Gastroesophageal sphincter (tissue), 4 donors: ENCODE data around the gene RNF123. TPM values are rescaled to one million over a fixed set of nuclear protein-coding genes. Genes with fewer than 3 reads are reported as not detected.

ENCODE experiments used
- ATAC-seq: fragments of 150-250 bp; one replicate; pipeline ENCODE4 v1.9.1; 2016; ENCODE audit warnings: mild to moderate bottlenecking, moderate library complexity
- H3K27ac ChIP-seq, 4 donors: fragments of 200-600 bp; sonication (generic) in 3 of 4; 1 replicate in 3 of 4; 2 replicates in 1 of 4; pipeline ENCODE4 v1.5.1; 2016 to 2019
- H3K27me3 ChIP-seq: fragments of 200-600 bp; sonication (generic); one replicate; pipeline ENCODE4 v1.5.1; 2019
- H3K36me3 ChIP-seq, 2 donors: fragments of 200-600 bp; sonication (generic); one replicate each; pipeline ENCODE4 v1.5.1; 2019; ENCODE audit warnings: control low read depth in 1 of 2
- H3K4me1 ChIP-seq, 3 donors: fragments of 200-600 bp; sonication (generic); 1 replicate in 2 of 3; 2 replicates in 1 of 3; pipeline ENCODE4 v1.5.1; 2016 to 2019; ENCODE audit warnings: control low read depth in 2 of 3
- H3K4me3 ChIP-seq, 2 donors: fragments of 200-600 bp; sonication (generic); one replicate each; pipeline ENCODE4 v1.5.1; 2019; ENCODE audit warnings: mild to moderate bottlenecking in 1 of 2, moderate library complexity in 1 of 2
- H3K9me3 ChIP-seq, 3 donors: fragments of 200-600 bp; sonication (generic); one replicate each; pipeline ENCODE4 v1.5.1; 2017 to 2019; ENCODE audit warnings: control low read depth in 2 of 3
- CTCF ChIP-seq, 4 experiments: fragments of 200-600 bp in 2 of 4; fragments of 450-650 bp in 2 of 4; sonication (generic) in 1 of 4; IDR thresholded peaks; one replicate each; pipeline ENCODE4 v1.5.1; 2017 to 2019; ENCODE audit warnings: antibody characterized with exemption in 4 of 4, mild to moderate bottlenecking in 2 of 4, moderate library complexity in 2 of 4
- EP300 ChIP-seq: sonication (generic); formaldehyde crosslinking; IDR thresholded peaks from one replicate; pipeline ENCODE4 v1.6.1; 2017; ENCODE audit warnings: antibody characterized with exemption, mild to moderate bottlenecking
- POLR2A ChIP-seq, 2 donors: fragments of 450-650 bp; IDR thresholded peaks; one replicate each; pipeline ENCODE4 v1.6.1; 2017; ENCODE audit warnings: antibody characterized with exemption in 2 of 2, mild to moderate bottlenecking in 2 of 2, moderate library complexity in 1 of 2
- POLR2AphosphoS5 ChIP-seq: sonication (generic); formaldehyde crosslinking; IDR thresholded peaks from one replicate; pipeline ENCODE4 v1.6.1; 2017; ENCODE audit warnings: antibody characterized with exemption
- WGBS, 2 donors: methylation state at CpG; one replicate each; pipeline ENCODE4 v1.1.5; 2018; ENCODE audit warnings: low coverage in 1 of 2; 5-methylcytosine and 5-hydroxymethylcytosine counted together
- total RNA-seq, 4 donors: library from RNA; depleted of rRNA; stranded (reverse); fragments of >200 nt; gene quantifications; one replicate each; pipeline ENCODE4 v1.1.0, GENCODE V29; 2016

Gene RNF123
- total RNA-seq, 4 donors from 2014 or later, result 18.5 to 31.2 (median 21.8) TPM

GRCh38 chr3:49707113-49707480 lies 17.7 kb downstream of the RNF123 start:
- no peak for ATAC-seq
- no peak for TF ChIP-seq EP300
- TF ChIP-seq CTCF (IDR thresholded peaks at IDR 0.05), result no peak
- TF ChIP-seq POLR2AphosphoS5, result no peak
- no peak for TF ChIP-seq POLR2A (IDR thresholded peaks at IDR 0.05)
- peaks cover 0 to 81% of the 10 kb centered on the region in 2 donors for H3K36me3 ChIP-seq

GRCh38 chr3:49709852-49710251 lies 20.5 kb downstream of the RNF123 start:
- 94 to 98% methylated on average over 7 to 8 of the region's 8 CpGs for WGBS, 2 donors

More at GRCh38 chr3:49707113-49707480, 17.7 kb downstream of the RNF123 start:
- H3K27ac ChIP-seq, result no peak overlapping the region
- 59% methylated on average over 4 of the region's 4 CpGs; no CpG with 5 or more reads in 1 of the 2 donors for WGBS, 2 donors
- H3K27me3 ChIP-seq, result no peaks in the 10 kb centered on the region
- no peak overlapping the region for H3K4me3 ChIP-seq
- no peaks in the 10 kb centered on the region for H3K9me3 ChIP-seq
- H3K4me1 ChIP-seq, result peaks cover 0 to 6% (median 0%) of the 10 kb centered on the region in 3 donors

DNA sequence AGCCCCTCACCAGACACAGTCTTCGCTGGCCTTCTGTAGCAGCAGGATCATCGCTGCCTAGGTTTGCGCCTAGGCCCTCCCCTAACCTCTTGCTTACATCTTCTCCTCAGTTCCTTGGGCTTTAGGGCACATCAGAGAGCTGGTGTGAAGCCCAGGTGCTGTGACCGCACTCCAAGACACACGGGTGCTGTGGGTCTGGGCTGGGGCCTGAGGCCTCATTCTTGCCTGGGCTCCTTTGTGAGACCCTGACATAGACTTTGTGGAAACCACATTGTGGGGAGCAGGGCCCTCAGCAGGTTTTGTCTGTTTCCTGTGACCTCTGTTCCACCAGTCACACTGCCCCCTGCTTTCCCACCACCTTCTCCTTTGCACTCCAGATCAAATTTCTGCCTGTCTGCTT lies 22.1 kb downstream of the RNF123 start:
- H3K27ac ChIP-seq, result no peak overlapping the region
- H3K4me3 ChIP-seq, result no peak overlapping the region
- H3K4me1 ChIP-seq, result no peaks in the 10 kb centered on the region
- peaks cover 0 to 81% of the 10 kb centered on the region in 2 donors for H3K36me3 ChIP-seq
- no peak for TF ChIP-seq CTCF (IDR thresholded peaks at IDR 0.05)
- no peak for ATAC-seq
- WGBS, 2 donors, result 100% methylated on average over 2 of the region's 5 CpGs; no CpG with 5 or more reads in 1 of the 2 donors
- no peaks in the 10 kb centered on the region for H3K9me3 ChIP-seq
- no peaks in the 10 kb centered on the region for H3K27me3 ChIP-seq

More at GRCh38 chr3:49709852-49710251, 20.5 kb downstream of the RNF123 start:
- Histone ChIP-seq H3K4me1 (no peaks in the 10 kb centered on the region), H3K9me3 (no peaks in the 10 kb centered on the region), H3K27me3 (no peaks in the 10 kb centered on the region), H3K4me3 (no peak overlapping the region), H3K36me3 (peaks cover 0 to 81% of the 10 kb centered on the region in 2 donors), H3K27ac (no peak overlapping the region)
- no peak for ATAC-seq
- TF ChIP-seq POLR2A (IDR thresholded peaks at IDR 0.05), result no peak

DNA sequence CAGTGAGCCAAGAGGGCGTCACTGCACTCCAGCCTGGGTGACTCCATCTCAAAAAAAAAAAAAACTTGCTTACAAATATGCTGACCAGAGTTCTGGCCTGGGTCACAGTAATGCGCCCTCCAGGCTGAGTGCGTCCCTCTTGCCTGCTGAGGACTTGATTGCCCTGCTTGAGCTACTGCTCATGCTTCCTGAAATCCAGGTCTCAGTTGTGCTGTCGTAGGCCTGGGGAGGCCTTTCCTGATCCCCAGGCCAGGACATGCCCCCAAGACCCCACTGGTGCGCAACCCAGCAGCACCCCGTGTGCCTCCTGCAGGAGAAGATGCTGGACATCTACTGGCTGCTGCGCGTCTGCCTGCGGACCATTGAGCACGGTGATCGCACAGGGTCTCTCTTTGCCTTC lies 22.8 kb downstream of the RNF123 start:
- TF ChIP-seq POLR2AphosphoS5 (no peak), POLR2A (IDR thresholded peaks at IDR 0.05) (no peak), EP300 (no peak), CTCF (IDR thresholded peaks at IDR 0.05) (no peak)
- Histone ChIP-seq H3K36me3 (peaks cover 0 to 79% of the 10 kb centered on the region in 2 donors), H3K9me3 (no peaks in the 10 kb centered on the region), H3K27ac (no peak overlapping the region), H3K4me1 (no peaks in the 10 kb centered on the region), H3K27me3 (no peaks in the 10 kb centered on the region), H3K4me3 (no peak overlapping the region)
- WGBS, 2 donors, result 87 to 90% methylated on average over 5 to 7 of the region's 11 CpGs
- ATAC-seq, result no peak

GRCh38 chr3:49712631-49713317 lies 23.4 kb downstream of the RNF123 start:
- no peaks in the 10 kb centered on the region for H3K4me1 ChIP-seq
- H3K9me3 ChIP-seq, result no peaks in the 10 kb centered on the region
- no peak for ATAC-seq
- H3K4me3 ChIP-seq, result no peak overlapping the region
- TF ChIP-seq POLR2A (IDR thresholded peaks at IDR 0.05), result no peak
- no peak for TF ChIP-seq CTCF (IDR thresholded peaks at IDR 0.05)
- no peak for TF ChIP-seq POLR2AphosphoS5
- no peak for TF ChIP-seq EP300
- H3K36me3 ChIP-seq, result peaks cover 0 to 73% of the 10 kb centered on the region in 2 donors
- H3K27me3 ChIP-seq, result no peaks in the 10 kb centered on the region
- H3K27ac ChIP-seq, result no peak overlapping the region
- WGBS, 2 donors, result 20 to 60% methylated on average over 1 of the region's 7 CpGs
